NT2/D1 (cell line): Measurements from ENCODE around the gene ZDHHC21.

Source experiments
- SUZ12 ChIP-seq: IDR thresholded peaks from 2 replicates; pipeline ENCODE4 v1.6.1; 2011; ENCODE audit not compliant: insufficient read length, insufficient read depth; ENCODE audit errors: extremely low read depth
- YY1 ChIP-seq: IDR thresholded peaks from 2 replicates; pipeline ENCODE4 v1.6.1; 2011; ENCODE audit not compliant: insufficient read length, insufficient read depth

DNA sequence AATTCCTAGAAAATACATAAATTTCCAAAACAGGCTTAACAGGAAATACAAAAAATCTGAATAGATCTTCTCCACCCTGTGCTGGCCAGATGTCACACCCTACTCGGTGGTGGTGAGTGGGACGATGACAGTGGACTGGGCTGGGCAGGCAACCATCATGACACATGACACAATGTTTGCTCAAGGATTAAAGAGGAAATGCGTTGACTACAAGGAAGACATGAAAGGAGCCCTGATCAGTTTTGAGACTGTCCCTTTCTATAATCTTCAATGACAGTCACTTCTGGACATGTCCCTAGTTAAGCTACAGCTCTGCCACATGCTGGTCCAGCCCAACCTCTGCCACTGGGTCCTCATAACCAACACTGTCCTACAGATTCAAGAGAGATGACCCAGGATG is 99.8 kb downstream of the ZDHHC21 start:
- no peak for TF ChIP-seq SUZ12
- TF ChIP-seq YY1: no peak
